Muscle layer of duodenum (tissue), 2 donors: ENCODE results near the gene ANK2.
"Not testable (repeated sequence)": the region's sequence is repeated elsewhere in the genome, so short reads cannot be mapped to it uniquely, and the experiment has no call there.

ENCODE experiments used
- H3K27ac ChIP-seq: one replicate; pipeline ENCODE4 v1.7.0; 2013; ENCODE audit warnings: mild to moderate bottlenecking, low read length
- H3K27me3 ChIP-seq: one replicate; pipeline ENCODE4 v1.7.0; 2013; ENCODE audit warnings: low read depth, mild to moderate bottlenecking, control low read depth, low read length
- H3K36me3 ChIP-seq, 2 donors: one replicate each; pipeline ENCODE4 v1.7.0; 2013; ENCODE audit warnings: low read length in 2 of 2, control low read depth in 1 of 2, mild to moderate bottlenecking in 1 of 2; ENCODE audit not compliant: insufficient read depth in 2 of 2, control insufficient read depth in 1 of 2
- H3K4me1 ChIP-seq, 2 donors: one replicate each; pipeline ENCODE4 v1.7.0; 2013; ENCODE audit warnings: low read length in 2 of 2, mild to moderate bottlenecking in 2 of 2, control low read depth in 1 of 2, moderate library complexity in 1 of 2; ENCODE audit not compliant: insufficient read depth in 2 of 2, control insufficient read depth in 1 of 2
- H3K4me3 ChIP-seq, 2 donors: one replicate each; pipeline ENCODE4 v1.7.0; 2013; ENCODE audit warnings: low read length in 2 of 2, low read depth in 1 of 2, mild to moderate bottlenecking in 1 of 2
- H3K9me3 ChIP-seq, 2 donors: one replicate each; pipeline ENCODE4 v1.7.0; 2013; ENCODE audit warnings: low read length in 2 of 2, control low read depth in 1 of 2, mild to moderate bottlenecking in 1 of 2; ENCODE audit not compliant: control insufficient read depth in 1 of 2
- donor health status: healthy.

ANK2 gene

GRCh38 chr4:113209652-113210320 lies 160.3 kb downstream of the ANK2 start:
- H3K4me3 ChIP-seq = no peak overlapping the region
- no peaks in the 10 kb centered on the region for H3K27me3 ChIP-seq
- no peak overlapping the region for H3K27ac ChIP-seq
- no peaks in the 10 kb centered on the region for H3K9me3 ChIP-seq
- H3K36me3 ChIP-seq = no peaks in the 10 kb centered on the region
- no peaks in the 10 kb centered on the region for H3K4me1 ChIP-seq

- Histone ChIP-seq H3K27me3 (no peaks in the 10 kb centered on the region), H3K36me3 (no peaks in the 10 kb centered on the region), H3K4me3 (no peak overlapping the region), H3K27ac (no peak overlapping the region), H3K9me3 (no peaks in the 10 kb centered on the region), H3K4me1 (no peaks in the 10 kb centered on the region)
Measured at GRCh38 chr4:113212613-113213012, 163.2 kb downstream of the ANK2 start.

- Histone ChIP-seq H3K27me3 (no peaks in the 10 kb centered on the region), H3K4me1 (no peaks in the 10 kb centered on the region), H3K4me3 (no peak overlapping the region), H3K27ac (no peak overlapping the region), H3K36me3 (no peaks in the 10 kb centered on the region), H3K9me3 (no peaks in the 10 kb centered on the region)
Measured at GRCh38 chr4:113221990-113222389, 172.5 kb downstream of the ANK2 start.

- Histone ChIP-seq H3K27ac (no peak overlapping the region), H3K27me3 (no peaks in the 10 kb centered on the region), H3K36me3 (no peaks in the 10 kb centered on the region), H3K4me1 (no peaks in the 10 kb centered on the region), H3K9me3 (no peaks in the 10 kb centered on the region), H3K4me3 (no peak overlapping the region)
Measured at GRCh38 chr4:113222471-113222870, 173.0 kb downstream of the ANK2 start.

GRCh38 chr4:113223001-113223400 lies 173.5 kb downstream of the ANK2 start:
- Histone ChIP-seq H3K4me1 (no peaks in the 10 kb centered on the region), H3K27me3 (no peaks in the 10 kb centered on the region), H3K27ac (no peak overlapping the region), H3K36me3 (no peaks in the 10 kb centered on the region), H3K4me3 (no peak overlapping the region), H3K9me3 (no peaks in the 10 kb centered on the region)

- Histone ChIP-seq H3K9me3 (no peaks in the 10 kb centered on the region), H3K4me3 (no peak overlapping the region), H3K27me3 (no peaks in the 10 kb centered on the region), H3K36me3 (peaks cover 0 to 4% of the 10 kb centered on the region in 2 donors), H3K4me1 (no peaks in the 10 kb centered on the region), H3K27ac (no peak overlapping the region)
Measured at GRCh38 chr4:113232194-113232593, 182.7 kb downstream of the ANK2 start.

GRCh38 chr4:113236916-113237315 lies 187.5 kb downstream of the ANK2 start:
- Histone ChIP-seq H3K9me3 (no peaks in the 10 kb centered on the region), H3K27me3 (no peaks in the 10 kb centered on the region), H3K36me3 (peaks cover 0 to 5% of the 10 kb centered on the region in 2 donors), H3K4me3 (no peak overlapping the region), H3K4me1 (no peaks in the 10 kb centered on the region), H3K27ac (no peak overlapping the region)

- Histone ChIP-seq H3K9me3 (no peaks in the 10 kb centered on the region), H3K36me3 (no peaks in the 10 kb centered on the region), H3K4me3 (no peak overlapping the region), H3K4me1 (no peaks in the 10 kb centered on the region), H3K27me3 (no peaks in the 10 kb centered on the region), H3K27ac (no peak overlapping the region)
Measured at GRCh38 chr4:113243312-113243711, 193.9 kb downstream of the ANK2 start.

- H3K27me3 ChIP-seq, H3K4me1 ChIP-seq, H3K27ac ChIP-seq, H3K4me3 ChIP-seq, H3K9me3 ChIP-seq, H3K36me3 ChIP-seq: not testable (repeated sequence)
Measured at GRCh38 chr4:113244747-113245146, 195.3 kb downstream of the ANK2 start.

GRCh38 chr4:113248320-113248719 lies 198.9 kb downstream of the ANK2 start:
- Histone ChIP-seq H3K4me1 (no peaks in the 10 kb centered on the region), H3K27me3 (no peaks in the 10 kb centered on the region), H3K9me3 (no peaks in the 10 kb centered on the region), H3K4me3 (no peak overlapping the region), H3K36me3 (no peaks in the 10 kb centered on the region), H3K27ac (no peak overlapping the region)

GRCh38 chr4:113255628-113256027 lies 206.2 kb downstream of the ANK2 start:
- Histone ChIP-seq H3K4me3 (no peak overlapping the region), H3K27me3 (no peaks in the 10 kb centered on the region), H3K27ac (no peak overlapping the region), H3K36me3 (peaks cover 0 to 6% of the 10 kb centered on the region in 2 donors), H3K9me3 (no peaks in the 10 kb centered on the region), H3K4me1 (no peaks in the 10 kb centered on the region)

GRCh38 chr4:113256946-113257345 lies 207.5 kb downstream of the ANK2 start:
- Histone ChIP-seq H3K4me1 (no peaks in the 10 kb centered on the region), H3K27me3 (no peaks in the 10 kb centered on the region), H3K4me3 (no peak overlapping the region), H3K9me3 (no peaks in the 10 kb centered on the region), H3K27ac (no peak overlapping the region), H3K36me3 (peaks cover 0 to 6% of the 10 kb centered on the region in 2 donors)
